Aorta (tissue), 5 donors: Measurements from ENCODE around the gene EXOC4. TPM values are rescaled to one million over a fixed set of nuclear protein-coding genes. Genes with fewer than 3 reads are reported as not detected.

Experiments used
- ATAC-seq: fragments of 200-7000 bp; cut with Tn5 transposase; one replicate; pipeline ENCODE4 v1.9.1; 2022; ENCODE audit warnings: moderate library complexity; ENCODE audit not compliant: low FRiP score
- DNase-seq, 2 donors: peaks; one replicate each; pipeline ENCODE4 v3.0.0-alpha.2; 2020
- H3K27ac ChIP-seq, 2 donors: one replicate each; pipeline ENCODE4 v1.5.1; 2013; ENCODE audit warnings: low read length in 2 of 2, mild to moderate bottlenecking in 2 of 2, moderate library complexity in 2 of 2, control low read depth in 1 of 2, inconsistent platforms in 1 of 2, low read depth in 1 of 2
- H3K27me3 ChIP-seq, 2 donors: one replicate each; pipeline ENCODE4 v1.6.1; 2013; ENCODE audit warnings: control low read depth in 1 of 2, low read length in 1 of 2, mild to moderate bottlenecking in 1 of 2, moderate library complexity in 1 of 2; ENCODE audit not compliant: insufficient read depth in 2 of 2, control insufficient read depth in 1 of 2
- H3K36me3 ChIP-seq, 2 donors: one replicate each; pipeline ENCODE4 v1.6.1; 2013; ENCODE audit warnings: control low read depth in 1 of 2, low read length in 1 of 2, mild to moderate bottlenecking in 1 of 2; ENCODE audit not compliant: insufficient read depth in 2 of 2, control insufficient read depth in 1 of 2
- H3K4me1 ChIP-seq, 2 donors: one replicate each; pipeline ENCODE4 v1.6.1; 2013; ENCODE audit warnings: low read length in 2 of 2, control low read depth in 1 of 2, mild to moderate bottlenecking in 1 of 2, moderate library complexity in 1 of 2; ENCODE audit not compliant: insufficient read depth in 2 of 2, control insufficient read depth in 1 of 2
- H3K4me3 ChIP-seq, 2 donors: one replicate each; pipeline ENCODE4 v1.5.1; 2013; ENCODE audit warnings: low read length in 2 of 2, control low read depth in 1 of 2, mild to moderate bottlenecking in 1 of 2
- H3K9me3 ChIP-seq: one replicate; pipeline ENCODE4 v1.6.1; 2013; ENCODE audit warnings: mild to moderate bottlenecking, low read length; ENCODE audit not compliant: control insufficient read depth
- WGBS, 2 donors: extraction: QIAGEN DNeasy Blood & Tissue Kit; methylation state at CpG; one replicate each; pipeline ENCODE4 v1.1.7; 2013; 5-methylcytosine and 5-hydroxymethylcytosine counted together
- intact Hi-C, 2 donors: fragments of 100-400 bp; cut with DNase I; formaldehyde crosslinking; loops; one replicate each; pipeline versions ENCODE4 v1.14.2 to v1.15.0; 2022
- polyA plus RNA-seq, 2 donors: library from polyadenylated mRNA; stranded (reverse); fragments of 200-250 nt; gene quantifications; one replicate each; pipeline ENCODE4 v1.2.3, GENCODE V29; 2013
- total RNA-seq, 2 donors: library from RNA; stranded (reverse); fragmentation: NEBNext Ultra II Directional; extraction: Animal tissue kit (Norgen Biotek cat#: 25700); gene quantifications; one replicate each; pipeline ENCODE4 v1.2.1, GENCODE V29; 2021
- donor health status: healthy with polysubstance abuse.
- donor health status: Bipolar disorder and iron deficiency.
- donor health status: DM: no; HTN: no; CAD: no.
- donor health status: DM: no; HTN: no; CAD: no.
- donor health status: DM: yes; HTN: yes; CAD: no.

EXOC4 gene
- total and polyA plus RNA-seq, 4 donors, result 19.9 to 109 (median 45.9) TPM

GRCh38 chr7:133491846-133492652 lies 239.2 kb downstream of the EXOC4 start:
- WGBS, 2 donors, result 95 to 98% methylated on average over 6 of the region's 6 CpGs
- DNase-seq (no peak), ATAC-seq (no peak)
- Histone ChIP-seq H3K27me3 (no peaks in the 10 kb centered on the region), H3K36me3 (no peaks in the 10 kb centered on the region), H3K4me3 (no peak overlapping the region), H3K27ac (no peak overlapping the region), H3K9me3 (no peaks in the 10 kb centered on the region), H3K4me1 (no peaks in the 10 kb centered on the region)
- intact Hi-C loops, result no loop called here

- H3K4me3 ChIP-seq, result no peak overlapping the region
- WGBS, 2 donors, result 78 to 92% methylated on average over 1 of the region's 1 CpG
Measured at GRCh38 chr7:133497061-133497460, 244.2 kb downstream of the EXOC4 start.

GRCh38 chr7:133501771-133502170 lies 248.9 kb downstream of the EXOC4 start:
- intact Hi-C loops, result no loop called here
- H3K27me3 ChIP-seq, result no peaks in the 10 kb centered on the region
- no peaks in the 10 kb centered on the region for H3K4me1 ChIP-seq
- no peak overlapping the region for H3K27ac ChIP-seq
- ATAC-seq (no peak), DNase-seq (no peak)
- no peaks in the 10 kb centered on the region for H3K36me3 ChIP-seq
- H3K4me3 ChIP-seq, result no peak overlapping the region
- H3K9me3 ChIP-seq, result no peaks in the 10 kb centered on the region
- 96 to 99% methylated on average over 5 of the region's 5 CpGs for WGBS, 2 donors

More at GRCh38 chr7:133497061-133497460, 244.2 kb downstream of the EXOC4 start:
- Histone ChIP-seq H3K4me1 (no peaks in the 10 kb centered on the region), H3K9me3 (no peaks in the 10 kb centered on the region), H3K36me3 (no peaks in the 10 kb centered on the region), H3K27ac (no peak overlapping the region), H3K27me3 (no peaks in the 10 kb centered on the region)
- intact Hi-C loops, result no loop called here
- no peak for DNase-seq
- no peak for ATAC-seq

GRCh38 chr7:133502498-133502897 lies 249.6 kb downstream of the EXOC4 start:
- Histone ChIP-seq H3K4me1 (no peaks in the 10 kb centered on the region), H3K36me3 (no peaks in the 10 kb centered on the region), H3K27me3 (no peaks in the 10 kb centered on the region), H3K27ac (no peak overlapping the region), H3K9me3 (no peaks in the 10 kb centered on the region), H3K4me3 (no peak overlapping the region)
- WGBS, 2 donors, result 88 to 92% methylated on average over 1 of the region's 1 CpG
- DNase-seq (no peak), ATAC-seq (no peak)
- intact Hi-C loops, result no loop called here

- DNase-seq, result no peak
- Histone ChIP-seq H3K27ac (no peak overlapping the region), H3K27me3 (no peaks in the 10 kb centered on the region), H3K4me1 (no peaks in the 10 kb centered on the region), H3K4me3 (no peak overlapping the region), H3K9me3 (no peaks in the 10 kb centered on the region), H3K36me3 (no peaks in the 10 kb centered on the region)
- intact Hi-C loops, result no loop called here
- 85 to 92% methylated on average over 1 of the region's 1 CpG for WGBS, 2 donors
- no peak for ATAC-seq
Measured at GRCh38 chr7:133502972-133503371, 250.1 kb downstream of the EXOC4 start.

GRCh38 chr7:133504825-133505224 lies 251.9 kb downstream of the EXOC4 start:
- H3K9me3 ChIP-seq, result no peaks in the 10 kb centered on the region
- 66 to 73% methylated on average over 3 of the region's 3 CpGs for WGBS, 2 donors
- H3K27ac ChIP-seq, result no peak overlapping the region
- no peaks in the 10 kb centered on the region for H3K36me3 ChIP-seq
- no peaks in the 10 kb centered on the region for H3K4me1 ChIP-seq
- DNase-seq (no peak), ATAC-seq (no peak)
- no peaks in the 10 kb centered on the region for H3K27me3 ChIP-seq
- intact Hi-C loops, result no loop called here
- no peak overlapping the region for H3K4me3 ChIP-seq

- DNase-seq, result no peak
- Histone ChIP-seq H3K27ac (no peak overlapping the region), H3K4me1 (no peaks in the 10 kb centered on the region), H3K4me3 (no peak overlapping the region), H3K36me3 (no peaks in the 10 kb centered on the region), H3K27me3 (no peaks in the 10 kb centered on the region), H3K9me3 (no peaks in the 10 kb centered on the region)
- intact Hi-C loops, result no loop called here
- WGBS, 2 donors, result 96% methylated on average over 5 of the region's 5 CpGs
- ATAC-seq, result no peak
Measured at GRCh38 chr7:133509822-133510221, 256.9 kb downstream of the EXOC4 start.

GRCh38 chr7:133510326-133511055 lies 257.6 kb downstream of the EXOC4 start:
- Histone ChIP-seq H3K4me1 (no peaks in the 10 kb centered on the region), H3K4me3 (no peak overlapping the region), H3K9me3 (no peaks in the 10 kb centered on the region), H3K27me3 (no peaks in the 10 kb centered on the region), H3K36me3 (no peaks in the 10 kb centered on the region), H3K27ac (no peak overlapping the region)
- 98% methylated on average over 4 of the region's 4 CpGs for whole genome bisulfite sequencing, 2 donors
- DNase-seq, result no peak
- no peak for ATAC-seq
- intact Hi-C loops, result no loop called here

- Histone ChIP-seq H3K9me3 (no peaks in the 10 kb centered on the region), H3K36me3 (no peaks in the 10 kb centered on the region), H3K27ac (no peak overlapping the region), H3K4me3 (no peak overlapping the region), H3K27me3 (no peaks in the 10 kb centered on the region), H3K4me1 (no peaks in the 10 kb centered on the region)
- 94 to 98% methylated on average over 3 of the region's 3 CpGs for whole genome bisulfite sequencing, 2 donors
- DNase-seq, result no peak
- no peak for ATAC-seq
- intact Hi-C loops, result no loop called here
Measured at GRCh38 chr7:133511252-133511651, 258.4 kb downstream of the EXOC4 start.
